Endometrium (tissue), 2 donors: ENCODE measurements around the gene SCLY.

ENCODE experiments used
- FAIRE-seq: peaks from 2 replicates; lab custom pipeline; 2012; peaks lifted over from hg19 to GRCh38; lab: Jason Lieb, UNC
- donor health status: control.
- donor health status: control.

SCLY gene

GRCh38 chr2:238075397-238075796, 14.6 kb downstream of the SCLY start:
- FAIRE-seq = no peak

DNA sequence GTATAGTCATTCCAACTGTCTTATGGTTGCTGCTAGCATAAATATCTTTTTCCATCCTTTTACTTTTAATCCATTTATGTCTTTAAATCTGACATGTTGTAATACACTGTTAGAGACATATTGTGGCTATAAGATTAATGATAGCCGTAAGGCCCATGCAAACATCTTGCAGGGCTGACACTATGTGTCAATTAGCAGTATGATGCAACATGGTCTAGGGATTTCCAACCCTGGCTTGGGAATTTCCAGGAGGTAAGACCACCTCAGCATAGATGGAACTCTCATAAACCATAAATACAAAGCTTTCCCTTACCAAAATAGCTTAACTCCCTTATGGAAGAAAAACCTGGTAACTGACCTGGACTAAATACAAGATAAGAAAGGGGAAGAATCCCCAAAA, 16.5 kb downstream of the SCLY start:
- no peak for FAIRE-seq

GRCh38 chr2:238079874-238080327, 19.1 kb downstream of the SCLY start:
- FAIRE-seq = no peak

DNA sequence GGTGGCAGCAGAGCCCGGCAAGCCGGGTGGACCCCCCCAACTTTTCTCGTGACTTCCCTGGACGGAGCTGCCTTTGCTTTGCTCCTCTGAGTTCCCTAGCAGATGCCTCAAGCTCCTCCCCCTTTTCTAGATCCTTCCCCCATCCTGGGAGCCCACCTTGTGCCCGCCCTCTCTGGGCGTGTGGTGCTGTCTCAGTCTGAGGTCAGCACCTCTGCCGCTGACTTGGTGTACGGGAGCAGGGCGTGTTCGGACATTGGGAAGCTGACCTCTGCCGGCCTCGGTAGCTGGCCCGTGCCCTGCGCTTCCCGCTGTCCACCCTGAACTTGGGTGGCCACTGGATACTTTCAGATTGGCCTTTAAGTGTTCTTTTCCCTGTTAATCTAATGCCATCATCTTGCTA, 19.7 kb downstream of the SCLY start:
- FAIRE-seq = no peak

- FAIRE-seq = no peak
These were observed 20.3 kb downstream of the SCLY start for GRCh38 chr2:238081150-238081549.

GRCh38 chr2:238081561-238081960, 20.8 kb downstream of the SCLY start:
- FAIRE-seq = no peak

- FAIRE-seq = no peak
These were observed 21.4 kb downstream of the SCLY start for GRCh38 chr2:238082151-238082550.

DNA sequence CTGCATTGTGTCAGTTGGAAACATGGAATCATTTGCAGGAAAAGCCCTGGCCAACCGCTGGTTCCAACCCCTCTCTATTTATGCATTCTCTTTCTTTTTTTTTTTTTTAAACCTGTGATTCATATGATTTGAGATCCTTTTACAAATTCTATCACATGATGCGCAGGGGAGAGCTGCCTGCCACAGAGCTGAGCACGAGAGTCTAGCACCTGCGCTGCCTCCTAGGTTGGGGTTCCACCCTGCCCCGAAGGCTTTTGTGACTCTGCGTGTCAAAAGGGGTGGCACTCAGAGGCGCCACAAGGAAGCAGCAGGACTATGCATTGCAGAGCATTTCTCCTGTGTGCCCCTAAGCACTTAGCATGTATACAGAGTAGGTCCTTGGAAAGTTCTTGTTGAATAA, 22.0 kb downstream of the SCLY start:
- no peak for FAIRE-seq

DNA sequence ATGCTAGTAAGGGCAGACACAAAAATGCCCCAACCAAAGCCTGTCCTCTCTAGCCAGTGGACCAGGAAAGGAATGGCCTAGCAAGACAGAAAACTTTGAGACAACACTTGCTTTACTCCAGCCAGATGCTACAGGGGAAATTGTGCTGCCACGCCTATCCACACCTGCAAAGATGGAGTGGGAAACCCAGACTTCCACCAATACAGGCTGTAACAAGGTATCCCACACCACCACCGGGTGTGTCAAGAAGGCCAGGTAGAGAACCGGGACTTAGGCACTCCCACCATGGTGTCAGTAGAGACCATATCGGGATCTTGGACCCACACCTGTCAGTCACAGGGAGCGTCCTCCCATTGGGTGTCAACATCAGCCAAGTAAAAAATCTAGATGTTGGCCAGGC, 23.1 kb downstream of the SCLY start:
- FAIRE-seq = no peak

- FAIRE-seq = no peak
These were observed 24.0 kb downstream of the SCLY start for GRCh38 chr2:238084761-238085160.

DNA sequence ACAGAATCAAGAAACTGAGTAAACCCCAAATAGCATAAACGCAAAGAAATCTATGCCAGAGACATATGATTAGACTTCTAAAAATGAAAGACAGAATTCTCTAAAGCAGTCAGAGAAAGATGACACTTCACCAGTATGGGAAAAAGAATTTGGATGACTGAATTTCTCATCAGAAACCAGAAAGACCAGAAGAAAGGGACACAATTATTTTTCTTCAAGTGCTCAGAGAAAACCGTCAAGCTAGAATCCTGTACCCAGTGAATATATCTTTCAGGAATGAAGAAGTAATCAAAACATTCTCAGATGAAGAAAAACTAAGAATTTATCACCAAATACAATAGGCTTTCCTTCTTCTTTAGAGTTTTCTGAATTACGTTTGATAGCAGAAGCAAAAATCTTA, 25.1 kb downstream of the SCLY start:
- no peak for FAIRE-seq

GRCh38 chr2:238087211-238087610, 26.4 kb downstream of the SCLY start:
- no peak for FAIRE-seq

- no peak for FAIRE-seq
These were observed 30.1 kb downstream of the SCLY start for GRCh38 chr2:238090887-238091286.

DNA sequence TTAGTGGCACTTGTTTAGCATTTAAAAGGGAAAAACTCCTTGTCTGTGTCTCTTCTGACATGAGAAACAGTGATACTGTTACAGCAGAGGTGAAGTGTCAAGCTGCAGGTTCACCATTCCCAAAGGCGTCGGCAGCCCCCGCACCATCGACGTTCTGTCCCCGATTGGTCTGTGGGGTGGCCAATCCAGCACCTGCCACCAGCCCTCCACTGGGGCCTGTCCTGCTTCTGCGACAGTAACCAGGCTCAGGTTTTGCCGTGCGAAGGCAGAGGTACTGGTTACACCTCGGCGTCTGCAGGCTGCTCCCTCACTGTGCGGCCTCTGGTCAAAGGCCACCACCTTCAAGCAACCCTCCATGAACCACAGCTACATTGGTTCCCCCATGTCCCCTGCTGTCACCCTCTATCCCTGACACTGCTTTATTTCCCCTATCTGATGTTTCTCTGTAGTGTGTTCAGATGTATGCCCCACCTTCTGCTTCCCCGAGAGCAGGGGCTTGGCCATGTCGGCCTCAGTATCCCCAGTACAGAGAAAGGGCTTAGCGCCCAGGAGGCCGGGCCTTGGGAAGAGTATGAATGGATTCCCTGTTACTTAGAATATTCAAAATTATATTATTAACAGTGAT, 30.7 kb downstream of the SCLY start:
- FAIRE-seq = no peak

DNA sequence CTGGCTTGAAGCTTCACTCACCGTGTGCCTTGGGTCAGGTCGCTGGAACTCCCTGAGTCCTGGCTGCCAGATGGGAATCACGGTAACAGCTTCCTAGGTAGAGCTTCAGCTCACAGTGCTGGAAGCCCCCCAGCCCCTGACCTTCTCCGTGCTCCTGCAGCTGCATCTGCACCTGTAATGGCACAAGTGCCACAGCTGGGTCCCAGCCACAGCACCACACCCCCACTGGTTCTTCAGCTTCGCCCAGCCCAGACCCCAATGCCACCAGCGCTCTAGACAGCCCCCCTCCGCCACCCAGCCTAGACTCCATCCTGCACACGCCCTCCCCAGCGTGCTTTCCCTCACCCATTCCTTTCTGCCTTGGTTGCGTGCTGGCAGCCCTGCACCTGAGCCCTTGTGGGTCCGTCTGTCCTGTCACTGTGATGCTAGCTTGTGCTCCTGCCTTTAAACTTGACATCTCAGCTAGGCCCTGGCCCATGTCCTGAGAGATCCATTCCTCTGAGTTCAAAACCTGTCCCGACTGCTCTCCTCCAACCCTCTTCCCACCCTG, 31.8 kb downstream of the SCLY start:
- no peak for FAIRE-seq

DNA sequence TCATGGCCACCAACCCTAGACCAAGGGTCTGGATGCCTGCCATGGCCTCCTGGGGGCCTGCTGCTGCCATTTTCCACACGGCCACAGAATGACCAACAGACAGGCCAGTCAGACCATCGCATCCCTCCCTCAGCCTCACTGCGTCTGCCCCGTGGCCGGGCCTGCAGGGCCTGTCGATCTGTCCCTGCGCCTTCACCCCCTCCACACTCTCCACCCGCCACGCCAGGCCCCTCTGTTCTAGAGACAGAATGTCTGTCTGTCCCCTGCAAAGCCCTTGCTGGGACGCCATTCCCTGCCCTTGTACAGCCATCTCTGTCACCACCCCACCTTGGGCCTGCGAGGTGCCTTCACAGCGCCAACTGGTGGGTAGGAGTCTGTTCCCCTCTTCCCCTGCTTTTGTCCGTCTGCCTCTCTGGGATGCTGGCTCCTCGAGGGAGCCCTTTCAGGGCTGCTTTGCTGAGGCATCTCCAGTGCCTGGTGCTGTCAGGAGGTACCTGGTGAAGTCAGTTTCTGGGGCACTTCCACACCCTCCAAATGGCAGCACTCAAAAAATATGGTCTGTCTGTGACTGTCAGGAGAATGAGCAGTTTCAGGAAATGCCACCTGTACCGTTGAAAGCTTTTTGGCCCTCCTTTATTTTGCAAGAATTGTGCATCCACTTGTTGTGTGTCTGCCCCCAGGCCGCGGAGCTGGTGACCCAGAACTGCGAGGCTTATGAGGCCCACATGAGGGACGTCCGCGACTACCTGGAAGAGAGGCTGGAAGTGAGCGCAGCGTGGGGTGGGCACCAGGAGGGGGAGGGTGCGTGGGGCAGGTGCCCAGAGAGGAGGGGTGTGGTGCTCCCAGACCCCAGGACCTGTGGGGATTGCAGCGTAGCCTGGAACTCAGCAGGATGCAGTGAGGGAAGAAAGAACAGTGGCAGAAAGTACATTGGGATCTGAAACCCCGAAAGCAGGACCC, 32.7 kb downstream of the SCLY start:
- FAIRE-seq = no peak

- no peak for FAIRE-seq
These were observed 33.7 kb downstream of the SCLY start for GRCh38 chr2:238094438-238095022.

DNA sequence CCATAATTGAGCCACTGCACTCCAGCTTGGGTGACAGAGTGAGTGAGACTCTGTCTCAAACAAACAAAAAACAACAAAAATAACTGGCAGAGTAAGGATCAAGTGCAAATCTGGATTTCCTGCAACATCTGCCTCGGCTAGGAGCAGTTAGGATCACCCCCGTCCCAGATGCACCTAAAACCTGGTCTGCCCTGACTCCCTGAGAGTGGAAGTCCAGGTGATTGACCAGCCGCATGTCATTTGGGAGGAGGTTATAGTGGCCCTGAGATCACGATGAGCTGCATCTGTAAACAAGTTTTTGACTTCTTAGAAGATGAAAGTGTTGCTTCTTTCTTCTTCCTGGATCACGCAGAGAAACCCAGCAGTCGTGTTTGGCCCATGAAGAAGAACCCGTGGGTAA, 34.3 kb downstream of the SCLY start:
- no peak for FAIRE-seq

DNA sequence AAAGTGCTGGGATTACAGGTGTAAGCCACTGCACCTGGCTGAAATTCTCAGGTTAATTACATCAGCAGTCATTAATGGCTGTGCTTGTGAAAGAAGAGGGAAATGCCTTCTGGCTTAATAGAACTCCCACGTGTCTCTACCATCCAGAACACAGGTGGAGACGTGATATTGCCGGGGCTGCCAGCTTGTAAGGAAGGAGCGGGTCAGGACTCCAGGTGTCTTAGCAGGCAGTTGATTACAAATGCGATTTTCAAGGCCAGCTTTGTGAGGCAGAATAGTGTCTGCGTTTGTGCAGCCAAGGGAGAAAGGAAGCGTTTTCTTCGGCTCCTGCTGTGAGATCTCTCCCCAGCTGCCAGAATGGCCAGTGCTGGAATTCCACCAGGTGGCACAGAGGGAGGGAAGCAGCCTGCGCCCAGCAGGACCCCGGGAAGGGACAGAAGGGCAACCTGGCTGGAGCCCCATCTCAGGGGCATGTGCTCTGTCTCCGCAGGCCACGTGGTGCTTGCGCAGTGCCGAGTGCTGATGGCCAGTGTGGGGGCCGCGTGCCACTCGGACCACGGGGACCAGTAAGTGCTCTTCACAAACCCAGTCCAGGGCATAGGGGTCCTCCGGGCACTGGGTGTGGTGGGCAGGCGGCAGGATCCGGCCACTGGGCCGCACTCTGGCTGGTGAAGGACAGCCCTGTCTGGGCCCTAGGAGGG, 35.7 kb downstream of the SCLY start:
- FAIRE-seq = no peak

DNA sequence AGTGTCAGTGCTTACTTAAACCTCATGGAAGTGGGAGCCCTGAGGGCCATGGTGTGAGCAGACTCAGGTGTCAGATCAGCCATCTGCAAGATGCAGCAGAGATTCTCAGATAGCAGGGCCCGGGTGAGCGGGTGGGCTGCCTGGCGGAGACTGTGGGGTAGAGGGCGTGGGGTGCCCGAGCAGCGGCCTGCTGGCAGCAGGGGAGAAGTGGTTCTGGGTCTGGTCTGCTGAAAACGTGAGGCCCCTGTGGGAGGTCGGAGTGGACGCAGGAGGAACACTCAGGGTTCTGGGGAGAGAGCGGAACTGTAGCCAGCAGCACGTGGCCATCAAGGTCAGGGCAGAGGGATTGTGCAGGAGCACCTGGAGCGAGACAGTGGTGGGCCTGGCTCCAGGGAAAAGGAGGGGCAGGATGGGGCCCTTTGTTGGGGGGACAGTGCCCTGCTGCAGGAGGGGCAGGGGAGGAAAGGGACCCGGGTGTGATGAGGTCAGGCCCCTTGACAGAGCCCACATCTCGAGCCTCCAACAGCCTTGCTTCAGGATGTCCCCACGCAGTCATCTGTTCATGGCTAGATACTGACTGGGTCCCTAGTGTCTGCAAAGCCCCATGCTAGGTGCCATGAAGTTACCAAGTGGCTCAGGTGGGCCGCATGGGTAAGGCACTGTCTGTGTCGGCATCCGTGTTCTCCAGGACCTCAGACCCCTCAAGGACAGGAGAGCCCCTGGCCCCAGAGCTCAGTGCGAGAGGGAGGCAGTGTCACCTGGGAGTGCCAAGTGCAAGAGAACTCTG, 36.6 kb downstream of the SCLY start:
- FAIRE-seq = no peak
